ENCODE measurements around the gene MCM7.

DNA sequence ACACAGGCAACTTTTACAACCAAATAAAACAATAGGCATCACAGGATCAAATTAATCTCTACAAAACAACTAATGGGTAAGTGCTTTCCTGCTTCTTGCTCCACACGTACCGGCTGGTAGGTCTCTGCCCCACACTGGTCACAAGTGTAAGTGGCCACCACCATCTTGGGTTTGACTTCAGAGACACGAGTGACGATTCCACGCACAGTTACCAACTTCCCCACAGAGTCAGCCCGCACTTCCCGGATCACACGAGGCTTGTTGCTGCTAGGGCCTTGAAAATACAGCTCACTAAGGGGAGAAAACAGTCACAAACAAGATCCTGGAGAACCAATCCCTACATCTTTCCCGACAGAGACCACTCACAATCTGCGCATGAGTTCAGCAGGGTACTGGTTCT lies 2.3 kb downstream of the MCM7 start:
- TF ChIP-seq, protein P1, sequence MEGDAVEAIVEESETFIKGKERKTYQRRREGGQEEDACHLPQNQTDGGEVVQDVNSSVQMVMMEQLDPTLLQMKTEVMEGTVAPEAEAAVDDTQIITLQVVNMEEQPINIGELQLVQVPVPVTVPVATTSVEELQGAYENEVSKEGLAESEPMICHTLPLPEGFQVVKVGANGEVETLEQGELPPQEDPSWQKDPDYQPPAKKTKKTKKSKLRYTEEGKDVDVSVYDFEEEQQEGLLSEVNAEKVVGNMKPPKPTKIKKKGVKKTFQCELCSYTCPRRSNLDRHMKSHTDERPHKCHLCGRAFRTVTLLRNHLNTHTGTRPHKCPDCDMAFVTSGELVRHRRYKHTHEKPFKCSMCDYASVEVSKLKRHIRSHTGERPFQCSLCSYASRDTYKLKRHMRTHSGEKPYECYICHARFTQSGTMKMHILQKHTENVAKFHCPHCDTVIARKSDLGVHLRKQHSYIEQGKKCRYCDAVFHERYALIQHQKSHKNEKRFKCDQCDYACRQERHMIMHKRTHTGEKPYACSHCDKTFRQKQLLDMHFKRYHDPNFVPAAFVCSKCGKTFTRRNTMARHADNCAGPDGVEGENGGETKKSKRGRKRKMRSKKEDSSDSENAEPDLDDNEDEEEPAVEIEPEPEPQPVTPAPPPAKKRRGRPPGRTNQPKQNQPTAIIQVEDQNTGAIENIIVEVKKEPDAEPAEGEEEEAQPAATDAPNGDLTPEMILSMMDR (IDR thresholded peaks at IDR 0.05), result no peak
- TF ChIP-seq, protein P2, sequence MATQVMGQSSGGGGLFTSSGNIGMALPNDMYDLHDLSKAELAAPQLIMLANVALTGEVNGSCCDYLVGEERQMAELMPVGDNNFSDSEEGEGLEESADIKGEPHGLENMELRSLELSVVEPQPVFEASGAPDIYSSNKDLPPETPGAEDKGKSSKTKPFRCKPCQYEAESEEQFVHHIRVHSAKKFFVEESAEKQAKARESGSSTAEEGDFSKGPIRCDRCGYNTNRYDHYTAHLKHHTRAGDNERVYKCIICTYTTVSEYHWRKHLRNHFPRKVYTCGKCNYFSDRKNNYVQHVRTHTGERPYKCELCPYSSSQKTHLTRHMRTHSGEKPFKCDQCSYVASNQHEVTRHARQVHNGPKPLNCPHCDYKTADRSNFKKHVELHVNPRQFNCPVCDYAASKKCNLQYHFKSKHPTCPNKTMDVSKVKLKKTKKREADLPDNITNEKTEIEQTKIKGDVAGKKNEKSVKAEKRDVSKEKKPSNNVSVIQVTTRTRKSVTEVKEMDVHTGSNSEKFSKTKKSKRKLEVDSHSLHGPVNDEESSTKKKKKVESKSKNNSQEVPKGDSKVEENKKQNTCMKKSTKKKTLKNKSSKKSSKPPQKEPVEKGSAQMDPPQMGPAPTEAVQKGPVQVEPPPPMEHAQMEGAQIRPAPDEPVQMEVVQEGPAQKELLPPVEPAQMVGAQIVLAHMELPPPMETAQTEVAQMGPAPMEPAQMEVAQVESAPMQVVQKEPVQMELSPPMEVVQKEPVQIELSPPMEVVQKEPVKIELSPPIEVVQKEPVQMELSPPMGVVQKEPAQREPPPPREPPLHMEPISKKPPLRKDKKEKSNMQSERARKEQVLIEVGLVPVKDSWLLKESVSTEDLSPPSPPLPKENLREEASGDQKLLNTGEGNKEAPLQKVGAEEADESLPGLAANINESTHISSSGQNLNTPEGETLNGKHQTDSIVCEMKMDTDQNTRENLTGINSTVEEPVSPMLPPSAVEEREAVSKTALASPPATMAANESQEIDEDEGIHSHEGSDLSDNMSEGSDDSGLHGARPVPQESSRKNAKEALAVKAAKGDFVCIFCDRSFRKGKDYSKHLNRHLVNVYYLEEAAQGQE (IDR thresholded peaks at IDR 0.05; ENCODE audit: low read depth, low read length), result no peak
- TF ChIP-seq JUND (IDR thresholded peaks at IDR 0.05), result no peak
- no peak for TF ChIP-seq YY1 (IDR thresholded peaks at IDR 0.05; ENCODE audit: low read depth)
- TF ChIP-seq, protein P3, sequence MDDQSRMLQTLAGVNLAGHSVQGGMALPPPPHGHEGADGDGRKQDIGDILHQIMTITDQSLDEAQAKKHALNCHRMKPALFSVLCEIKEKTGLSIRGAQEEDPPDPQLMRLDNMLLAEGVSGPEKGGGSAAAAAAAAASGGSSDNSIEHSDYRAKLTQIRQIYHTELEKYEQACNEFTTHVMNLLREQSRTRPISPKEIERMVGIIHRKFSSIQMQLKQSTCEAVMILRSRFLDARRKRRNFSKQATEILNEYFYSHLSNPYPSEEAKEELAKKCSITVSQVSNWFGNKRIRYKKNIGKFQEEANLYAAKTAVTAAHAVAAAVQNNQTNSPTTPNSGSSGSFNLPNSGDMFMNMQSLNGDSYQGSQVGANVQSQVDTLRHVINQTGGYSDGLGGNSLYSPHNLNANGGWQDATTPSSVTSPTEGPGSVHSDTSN (IDR thresholded peaks at IDR 0.05), result no peak

Measured in SK-N-SH (cell line).